OCI-LY1 (cell line): Measurements from ENCODE around the gene CD27.

Experiments used
- EZH2 ChIP-seq: fragments of 200-600 bp; sonication (generic), shearing (Covaris generic); IDR thresholded peaks from 2 replicates; pipeline ENCODE4 v1.8.0; 2017; ENCODE audit warnings: borderline replicate concordance, mixed run types, mild to moderate bottlenecking, antibody characterized with exemption, low read length, moderate library complexity, mixed read lengths
- TF ChIP-seq, protein P1 (sequence below): fragments of 200-600 bp; sonication (generic), shearing (Covaris generic); IDR thresholded peaks from 2 replicates; pipeline ENCODE4 v1.5.1; 2017; ENCODE audit warnings: mild to moderate bottlenecking, antibody characterized with exemption, low read length, moderate library complexity, mixed read lengths

DNA sequence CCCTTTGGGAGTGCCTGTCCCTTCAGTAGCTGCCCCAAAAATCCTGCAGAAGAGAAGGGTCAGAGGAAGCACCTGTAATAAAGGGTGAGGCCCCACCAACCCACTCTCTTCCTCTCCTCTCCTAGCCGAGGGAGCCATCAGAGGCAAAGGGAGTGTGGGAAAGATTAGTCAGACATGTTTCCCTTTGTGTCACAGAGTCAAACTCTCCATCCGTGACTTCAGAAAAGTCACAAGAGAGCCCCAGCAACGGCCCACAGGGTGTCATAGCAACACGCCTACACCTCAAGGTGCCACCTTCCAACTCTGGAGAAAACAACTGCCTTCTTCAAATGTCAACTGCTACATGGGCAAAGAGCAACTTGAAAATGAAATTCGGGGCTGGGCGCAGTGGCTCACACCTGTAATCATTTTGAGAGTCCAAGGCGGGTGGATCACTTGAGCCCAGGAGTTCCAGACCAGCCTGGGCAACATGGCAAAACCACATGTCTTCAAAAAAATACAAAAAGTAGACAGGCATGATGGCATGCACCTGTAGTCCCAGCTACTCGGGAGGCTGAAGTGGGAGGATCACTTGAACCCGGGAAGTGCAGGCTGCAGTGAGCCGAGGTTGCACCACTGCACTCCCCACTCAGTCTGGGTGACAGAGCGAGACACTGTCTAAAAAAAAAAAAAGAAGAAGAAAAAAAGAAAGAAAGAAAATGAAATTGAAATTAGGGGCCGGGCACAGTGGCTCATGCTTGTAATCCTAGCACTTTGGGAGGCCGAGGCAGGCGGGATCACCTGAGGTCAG is 17.7 kb upstream of the CD27 start:
- TF ChIP-seq, protein P1, sequence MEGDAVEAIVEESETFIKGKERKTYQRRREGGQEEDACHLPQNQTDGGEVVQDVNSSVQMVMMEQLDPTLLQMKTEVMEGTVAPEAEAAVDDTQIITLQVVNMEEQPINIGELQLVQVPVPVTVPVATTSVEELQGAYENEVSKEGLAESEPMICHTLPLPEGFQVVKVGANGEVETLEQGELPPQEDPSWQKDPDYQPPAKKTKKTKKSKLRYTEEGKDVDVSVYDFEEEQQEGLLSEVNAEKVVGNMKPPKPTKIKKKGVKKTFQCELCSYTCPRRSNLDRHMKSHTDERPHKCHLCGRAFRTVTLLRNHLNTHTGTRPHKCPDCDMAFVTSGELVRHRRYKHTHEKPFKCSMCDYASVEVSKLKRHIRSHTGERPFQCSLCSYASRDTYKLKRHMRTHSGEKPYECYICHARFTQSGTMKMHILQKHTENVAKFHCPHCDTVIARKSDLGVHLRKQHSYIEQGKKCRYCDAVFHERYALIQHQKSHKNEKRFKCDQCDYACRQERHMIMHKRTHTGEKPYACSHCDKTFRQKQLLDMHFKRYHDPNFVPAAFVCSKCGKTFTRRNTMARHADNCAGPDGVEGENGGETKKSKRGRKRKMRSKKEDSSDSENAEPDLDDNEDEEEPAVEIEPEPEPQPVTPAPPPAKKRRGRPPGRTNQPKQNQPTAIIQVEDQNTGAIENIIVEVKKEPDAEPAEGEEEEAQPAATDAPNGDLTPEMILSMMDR = no peak
- TF ChIP-seq EZH2 = no peak
